ENCODE results near the gene PCDHB1.

Gene PCDHB1, protein sequence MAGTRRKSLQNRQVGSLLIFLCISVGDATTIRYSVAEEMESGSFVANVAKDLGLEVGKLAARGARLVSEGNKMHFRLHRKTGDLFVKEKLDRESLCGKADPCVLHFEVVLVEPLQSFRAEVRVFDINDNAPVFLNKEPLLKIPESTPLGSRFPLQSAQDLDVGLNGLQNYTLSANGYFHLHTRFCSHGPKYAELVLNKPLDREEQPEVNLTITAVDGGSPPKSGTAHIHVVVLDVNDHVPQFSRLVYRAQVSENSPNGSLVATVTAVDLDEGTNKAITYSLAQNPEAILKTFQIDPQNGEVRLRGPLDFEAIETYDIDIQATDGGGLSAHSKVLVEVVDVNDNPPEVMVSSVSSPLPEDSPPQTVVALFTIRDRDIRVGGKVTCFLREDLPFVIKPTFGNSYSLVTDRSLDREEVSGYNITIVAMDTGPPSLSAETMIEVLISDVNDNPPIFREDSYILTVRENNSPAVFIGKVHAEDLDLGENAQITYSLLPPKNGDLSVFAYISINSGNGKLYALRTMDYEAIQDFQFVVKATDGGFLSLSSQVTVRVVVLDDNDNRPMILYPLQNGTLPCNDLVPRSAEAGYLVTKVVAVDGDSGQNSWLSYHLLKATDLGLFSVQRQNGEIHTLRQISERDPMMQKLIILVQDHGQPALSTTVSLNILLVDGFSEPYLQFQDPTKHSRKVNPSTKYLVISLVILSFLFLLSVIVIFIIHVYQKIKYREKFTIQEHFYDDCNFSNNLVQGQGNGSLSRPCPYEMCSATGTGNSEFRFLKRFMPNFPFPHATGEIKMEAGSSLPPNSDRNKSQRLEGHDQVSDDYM

DNA sequence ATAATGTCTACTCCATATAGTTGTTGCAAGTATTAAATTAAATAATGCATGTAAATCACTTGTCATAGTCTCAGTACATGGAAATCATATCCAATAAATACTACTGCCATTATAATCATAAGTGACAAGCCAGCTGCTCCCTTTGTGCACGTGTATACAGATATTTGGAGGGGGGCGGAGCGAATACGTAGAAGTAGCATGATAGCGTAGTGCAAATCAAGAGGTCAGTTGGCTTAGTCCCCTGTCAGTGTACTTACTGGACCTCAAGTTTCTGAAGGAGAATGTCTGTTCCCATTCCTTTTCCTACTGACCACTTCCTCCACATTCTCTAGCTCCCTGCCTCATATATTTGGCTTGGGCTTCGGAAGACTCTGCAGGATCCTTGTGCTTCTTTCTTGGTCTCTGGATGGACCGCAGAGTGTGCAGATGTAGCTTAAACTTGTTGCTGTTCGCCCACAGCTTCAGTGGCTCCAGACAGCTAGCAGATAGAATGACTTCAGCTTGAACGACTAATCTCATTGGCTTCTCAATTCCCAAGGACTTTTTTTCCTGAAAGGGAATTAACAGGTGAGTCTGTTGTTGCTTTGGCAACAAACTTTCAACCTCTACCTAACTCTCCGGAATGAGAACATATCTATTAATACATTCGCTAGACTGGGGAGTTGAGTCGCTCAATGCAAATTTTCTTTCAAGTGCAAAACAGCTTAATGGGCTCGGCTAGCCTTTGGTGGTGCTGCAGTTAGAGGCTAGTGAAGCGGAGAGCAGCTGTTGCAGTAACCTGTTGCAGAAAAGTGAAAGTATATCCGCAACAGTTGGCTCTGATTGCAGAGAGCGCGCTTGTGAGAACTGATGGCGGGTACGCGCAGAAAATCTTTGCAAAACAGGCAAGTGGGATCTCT lies at the start of gene PCDHB1:
Gene PCDHB1 (plus strand): TSS at position 753 of the 899 bp plus-strand sequence. CDS start 97 bp downstream, at position 850.
- no peak for DNase-seq

DNA sequence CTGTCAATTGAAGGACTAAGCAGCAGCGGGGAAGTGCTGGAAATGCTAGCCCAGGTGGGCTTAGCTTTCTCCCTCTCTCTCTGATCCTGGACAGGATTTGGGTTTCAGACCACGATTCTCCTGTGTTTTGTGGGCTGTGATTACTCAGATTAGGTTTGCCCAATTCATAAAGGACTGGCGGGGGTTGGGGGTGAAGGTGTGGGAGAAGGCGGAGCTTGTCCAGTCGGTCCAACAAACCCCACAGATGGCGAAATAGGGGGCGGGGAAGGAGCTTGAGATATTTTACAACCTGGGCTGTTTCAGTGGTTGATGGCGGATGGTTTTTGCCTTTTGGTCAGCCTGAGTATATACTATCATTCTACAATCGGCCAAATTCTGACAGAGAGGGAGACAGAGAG lies 49.7 kb upstream of the PCDHB1 start:
- no peak for DNase-seq

DNA sequence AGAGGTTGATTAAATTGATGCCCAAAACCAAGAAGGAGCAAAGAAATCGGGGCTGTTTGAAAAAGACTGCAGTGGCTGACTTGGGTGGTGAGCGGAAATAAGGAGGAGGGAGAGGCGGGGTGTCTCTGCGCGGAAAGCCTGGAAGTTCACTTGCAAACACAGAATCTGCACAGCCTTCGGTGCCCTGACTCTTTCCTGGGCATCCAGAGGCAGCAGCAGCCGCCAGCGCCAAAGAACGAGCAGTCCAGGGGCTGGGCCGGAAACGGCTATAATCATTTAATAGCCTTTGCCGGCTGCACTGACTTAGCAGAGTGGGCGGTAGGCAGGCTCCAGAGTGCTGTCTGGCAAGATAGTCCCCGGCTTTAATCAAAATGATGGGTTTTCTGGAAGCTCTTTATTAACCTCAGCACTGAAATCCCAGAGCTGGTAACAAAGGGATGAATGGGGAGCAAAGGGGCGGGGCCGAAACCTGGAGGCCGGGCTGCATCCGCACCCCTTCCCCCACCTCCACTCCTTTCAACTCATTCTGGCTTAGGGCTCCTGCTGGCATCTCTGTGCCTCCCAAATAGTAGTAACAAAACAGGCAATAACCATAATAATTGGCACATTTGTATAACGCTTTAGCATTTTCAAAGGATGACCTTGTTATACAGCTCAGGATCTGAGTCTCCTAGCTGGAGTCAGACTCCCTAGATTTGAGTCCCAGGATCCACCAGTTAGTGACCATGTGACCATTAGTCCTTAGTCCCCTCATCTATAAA lies 49.1 kb upstream of the PCDHB1 start:
- DNase-seq: no peak

DNA sequence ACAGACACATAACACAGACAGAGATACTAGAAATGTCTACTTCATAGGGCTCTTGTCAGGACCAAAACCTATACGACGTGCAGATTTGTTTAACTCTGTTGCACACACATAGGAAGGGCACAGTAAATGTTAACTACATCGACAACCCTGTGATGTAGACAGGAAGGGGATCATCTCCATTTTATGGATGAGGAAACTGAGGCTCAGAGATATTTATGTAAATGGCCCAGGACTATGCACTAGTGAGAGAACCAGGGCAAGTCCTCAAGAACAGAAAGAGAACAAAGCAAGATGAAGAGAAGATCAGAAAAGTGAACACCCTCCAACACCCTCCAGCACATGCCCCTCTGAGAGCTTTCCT lies 48.6 kb upstream of the PCDHB1 start:
- no peak for DNase-seq

DNA sequence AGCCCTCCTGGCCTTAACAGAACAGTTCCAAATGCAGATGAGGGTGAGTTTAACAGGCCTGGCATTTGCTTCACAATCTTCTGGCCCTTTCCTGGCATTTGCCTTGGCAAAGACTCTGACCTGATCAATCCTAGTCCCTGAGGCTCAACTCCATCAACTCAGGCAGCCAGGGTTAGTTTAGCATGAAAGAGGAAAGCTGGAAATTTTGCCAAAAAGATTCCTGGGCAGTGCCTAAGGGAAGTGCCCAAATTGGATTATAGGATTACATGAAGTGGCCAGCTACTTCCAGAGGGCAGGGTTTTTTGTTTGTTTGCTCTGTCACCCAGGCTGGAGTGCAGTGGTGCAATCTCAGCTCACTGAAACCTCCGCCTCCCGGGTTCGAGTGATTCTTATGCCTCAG lies 48.1 kb upstream of the PCDHB1 start:
- no peak for DNase-seq

DNA sequence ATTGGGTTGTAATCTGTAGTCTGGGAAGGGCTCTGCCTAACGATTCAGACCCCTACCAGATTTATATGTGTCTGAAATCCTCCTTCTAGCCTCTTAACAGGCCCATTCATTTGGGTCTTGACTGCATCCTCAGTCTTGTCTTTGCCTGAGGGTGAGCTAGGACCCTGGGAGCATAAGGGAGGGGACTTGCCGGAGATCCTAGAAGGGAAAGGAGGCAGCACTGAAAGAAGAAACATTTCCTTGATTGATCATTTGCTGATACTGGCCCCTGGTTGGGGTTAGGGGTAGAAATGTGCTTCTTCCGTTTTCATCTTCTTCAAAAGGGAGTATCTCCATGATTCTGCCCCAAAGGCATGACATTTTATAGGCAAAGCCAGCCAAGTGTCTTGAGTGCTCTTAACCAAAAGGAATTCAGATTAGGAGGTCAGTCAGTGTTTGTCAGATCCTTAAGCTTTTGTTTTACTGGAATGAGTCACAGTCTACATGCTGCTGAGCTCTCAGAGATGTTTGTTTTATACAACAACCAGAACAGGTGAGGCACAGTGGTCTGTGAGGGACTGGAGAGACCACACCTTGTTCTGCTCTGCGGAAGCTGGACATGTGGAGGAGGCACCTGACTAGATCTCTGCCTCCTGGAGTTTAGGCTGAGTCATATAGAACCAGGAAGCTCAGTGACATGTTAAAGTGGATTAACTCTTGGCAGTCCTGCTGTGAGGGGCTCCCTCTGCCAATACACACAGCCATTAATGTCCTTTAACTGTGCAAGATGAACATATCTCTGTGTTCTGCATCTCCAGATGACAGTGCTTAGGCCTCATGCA lies 47.2 kb upstream of the PCDHB1 start:
- no peak for DNase-seq

DNA sequence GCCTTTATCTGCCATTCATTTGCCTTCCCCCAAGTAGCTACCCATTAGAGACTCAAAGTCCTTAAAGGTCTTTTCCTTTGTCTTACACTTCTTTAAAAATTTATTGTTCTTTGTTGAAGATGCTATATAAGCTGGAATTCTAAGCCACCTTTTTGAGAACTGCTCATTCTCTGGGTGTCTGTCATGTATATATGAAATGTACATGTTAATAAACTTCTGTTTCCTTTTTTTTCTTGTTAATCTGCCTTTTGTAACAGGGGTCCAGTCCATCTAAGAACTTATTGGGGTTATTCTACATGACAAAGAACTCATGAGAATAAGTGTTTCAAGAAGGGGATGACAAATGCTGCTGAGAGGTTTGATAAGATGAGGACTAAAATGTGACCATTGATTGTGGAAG lies 43.4 kb upstream of the PCDHB1 start:
- no peak for DNase-seq

DNA sequence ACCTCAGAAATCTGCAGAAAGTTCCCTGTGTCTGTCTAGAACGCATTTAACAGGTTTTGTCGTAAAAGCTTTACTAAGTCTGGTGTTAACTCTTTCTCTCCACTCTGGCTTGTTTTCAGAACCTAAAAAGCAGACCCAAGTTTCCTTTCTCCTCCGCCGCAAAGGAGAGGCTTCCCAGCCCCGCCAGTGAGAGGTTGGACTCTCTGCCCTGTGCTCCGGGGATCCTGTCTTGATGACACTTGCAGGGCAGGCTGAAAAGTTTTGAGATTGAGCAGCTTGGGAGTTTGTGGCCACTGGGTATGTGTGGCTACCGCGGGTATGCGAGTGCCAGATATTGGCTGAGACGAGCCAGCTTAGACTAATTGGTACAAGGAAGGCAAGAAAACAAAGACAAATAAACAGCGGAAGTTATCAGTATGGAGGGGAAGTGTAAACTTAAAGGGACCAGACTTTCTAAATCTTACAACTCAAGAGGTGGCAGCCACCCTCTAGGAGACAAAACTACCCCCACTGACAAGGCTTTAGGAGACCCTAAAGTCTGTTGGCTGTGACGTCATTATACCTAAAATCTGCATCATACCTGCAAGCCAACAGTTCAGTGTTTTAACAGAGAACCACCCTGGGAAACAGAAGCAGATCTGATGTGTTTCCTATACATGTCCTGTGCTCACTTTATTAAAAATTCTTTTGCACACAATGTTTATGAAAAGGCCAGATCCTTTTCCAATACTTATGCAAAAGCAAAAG lies 41.0 kb upstream of the PCDHB1 start:
- DNase-seq: no peak

DNA sequence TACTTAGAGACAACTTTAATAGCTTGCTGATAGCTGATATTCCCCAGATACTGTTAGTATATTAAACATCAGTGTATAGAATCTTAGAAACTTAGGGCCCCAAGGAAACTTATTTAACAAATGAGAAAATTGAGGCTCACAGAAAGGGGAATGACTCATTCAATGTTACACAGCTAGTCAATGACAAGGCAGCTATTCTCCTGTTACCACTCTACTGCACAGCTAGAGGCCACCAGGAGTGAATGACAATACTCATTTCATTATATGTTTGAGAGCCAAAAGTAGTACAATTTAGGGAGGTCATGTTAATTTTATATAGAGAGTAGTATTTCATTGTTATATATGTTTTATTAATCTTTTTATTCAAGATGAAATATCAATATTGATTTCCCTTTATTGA lies 33.2 kb upstream of the PCDHB1 start:
- no peak for DNase-seq

DNA sequence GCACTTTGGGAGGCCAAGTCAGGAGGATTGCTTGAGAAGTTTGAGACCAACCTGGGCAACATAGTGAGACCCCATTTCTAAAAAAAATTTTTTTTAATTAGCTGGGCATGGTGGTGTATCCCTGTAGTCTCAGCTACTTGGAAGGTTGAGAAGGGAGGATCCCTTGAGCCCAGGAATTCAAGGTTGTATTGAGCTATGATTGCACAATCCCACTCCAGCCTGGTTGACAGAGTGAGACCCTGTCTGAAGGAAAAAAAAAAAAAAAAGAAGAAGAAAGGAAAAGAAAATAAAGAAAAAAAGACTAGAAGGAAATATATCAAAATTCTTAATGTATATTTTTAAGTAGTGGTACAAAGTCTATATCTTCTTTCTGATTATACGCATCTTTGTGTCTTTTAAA lies 28.8 kb upstream of the PCDHB1 start:
- DNase-seq: no peak

DNA sequence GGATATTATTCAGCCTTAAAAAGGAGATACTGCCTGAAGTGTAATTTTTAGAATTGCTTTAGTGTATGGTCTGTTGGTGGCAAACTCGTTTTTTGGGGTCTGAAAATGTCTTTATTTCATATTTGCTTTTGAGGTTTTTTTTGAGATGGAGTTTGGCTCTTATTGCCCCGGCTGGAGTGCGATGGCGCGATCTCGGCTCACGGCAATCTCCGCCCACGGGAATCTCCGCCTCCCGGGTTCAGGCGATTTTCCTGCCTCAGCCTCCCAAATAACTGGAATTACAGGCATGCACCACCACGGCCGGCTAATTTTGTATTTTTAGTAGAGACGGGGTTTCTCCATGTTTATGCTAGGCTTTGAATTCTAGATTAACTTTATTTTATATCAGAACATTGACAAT lies 20.2 kb upstream of the PCDHB1 start:
- no peak for DNase-seq

DNA sequence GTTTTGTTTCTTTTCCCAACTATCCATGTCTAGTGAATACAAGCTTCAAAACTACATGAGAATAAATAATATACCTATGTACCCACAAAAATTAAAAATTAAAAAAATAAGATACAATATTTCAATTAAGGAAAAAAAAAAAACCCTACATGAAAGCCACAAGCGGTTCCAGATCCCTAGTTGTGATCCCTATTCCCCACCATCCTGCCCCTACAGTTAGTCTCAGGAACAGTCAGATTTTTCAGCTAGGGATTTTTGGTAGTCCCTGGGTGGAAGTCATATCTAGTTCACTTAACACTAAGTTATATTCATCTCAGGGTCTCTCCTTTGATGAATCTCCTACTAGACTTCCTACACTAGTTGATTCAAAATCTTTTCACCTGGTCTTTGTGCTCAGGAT lies 18.5 kb upstream of the PCDHB1 start:
- no peak for DNase-seq

DNA sequence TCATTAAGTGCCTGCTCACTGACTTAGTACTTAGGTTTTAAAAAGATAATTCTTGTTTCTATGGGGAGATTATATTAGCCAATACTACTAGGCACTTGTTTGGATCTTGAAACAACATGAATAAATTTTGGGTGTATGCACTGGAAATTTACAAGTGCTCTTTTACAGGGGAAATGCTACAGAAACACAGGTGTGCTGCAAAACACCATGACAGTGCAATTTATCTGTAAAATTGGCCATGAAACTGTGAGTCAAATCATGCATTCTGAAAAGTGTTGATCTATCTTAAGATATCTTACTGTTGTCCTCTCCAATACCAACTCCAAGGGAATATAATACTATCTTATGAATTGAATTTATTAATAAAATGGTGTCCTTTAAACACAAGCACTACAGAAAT lies 12.1 kb upstream of the PCDHB1 start:
- DNase-seq: no peak

DNA sequence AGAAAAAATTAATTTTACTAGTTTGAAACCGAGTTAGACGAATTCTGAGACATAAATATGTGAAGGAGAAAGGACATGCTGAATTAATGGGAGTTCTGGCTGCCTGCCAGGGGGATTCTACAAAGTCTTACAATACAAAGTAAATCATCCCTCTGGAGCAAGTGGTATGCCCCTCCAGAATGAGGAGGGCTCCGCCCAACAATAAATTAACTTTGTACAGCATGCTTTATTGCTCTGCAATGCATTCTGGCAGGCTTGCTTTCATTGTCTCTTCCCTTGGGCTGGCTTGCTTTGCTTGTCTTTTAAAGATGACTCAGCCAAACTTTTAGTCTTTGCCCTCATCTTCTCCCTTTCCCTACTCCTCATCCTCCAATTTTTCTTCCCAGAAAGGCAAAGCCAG lies 11.7 kb upstream of the PCDHB1 start:
- DNase-seq: no peak

DNA sequence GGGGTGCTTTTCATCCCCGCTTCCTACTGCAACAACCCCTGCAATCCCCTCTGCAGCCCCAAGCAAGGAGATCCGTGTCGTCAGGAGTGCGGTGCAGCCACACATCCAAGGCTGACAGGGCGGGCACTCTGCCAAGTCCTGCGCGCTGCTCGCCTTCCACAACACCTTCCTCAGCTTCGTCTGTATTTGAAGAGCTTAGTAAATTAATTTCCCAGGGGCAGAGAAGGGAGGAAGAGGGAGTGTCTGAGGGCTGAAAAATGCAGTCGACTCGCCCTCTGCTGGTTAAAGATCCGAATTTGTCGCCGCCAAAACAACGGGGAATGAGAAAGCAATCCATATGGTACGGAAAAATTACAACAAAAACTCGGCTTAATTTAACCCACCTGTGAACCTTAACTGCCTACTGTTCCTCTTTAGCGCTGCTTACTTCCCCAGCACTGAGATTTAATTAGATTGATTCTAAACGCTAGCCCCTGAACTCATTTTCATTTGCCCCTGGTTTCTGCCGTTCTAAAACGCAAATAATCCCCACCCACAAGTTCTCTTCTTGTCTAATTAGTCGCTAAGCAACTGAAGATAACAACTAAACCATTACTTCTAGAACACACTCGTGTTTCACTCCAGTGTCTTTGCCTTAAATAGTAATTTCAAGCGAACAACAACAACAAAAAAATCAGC lies 10.9 kb upstream of the PCDHB1 start:
- DNase-seq: no peak

DNA sequence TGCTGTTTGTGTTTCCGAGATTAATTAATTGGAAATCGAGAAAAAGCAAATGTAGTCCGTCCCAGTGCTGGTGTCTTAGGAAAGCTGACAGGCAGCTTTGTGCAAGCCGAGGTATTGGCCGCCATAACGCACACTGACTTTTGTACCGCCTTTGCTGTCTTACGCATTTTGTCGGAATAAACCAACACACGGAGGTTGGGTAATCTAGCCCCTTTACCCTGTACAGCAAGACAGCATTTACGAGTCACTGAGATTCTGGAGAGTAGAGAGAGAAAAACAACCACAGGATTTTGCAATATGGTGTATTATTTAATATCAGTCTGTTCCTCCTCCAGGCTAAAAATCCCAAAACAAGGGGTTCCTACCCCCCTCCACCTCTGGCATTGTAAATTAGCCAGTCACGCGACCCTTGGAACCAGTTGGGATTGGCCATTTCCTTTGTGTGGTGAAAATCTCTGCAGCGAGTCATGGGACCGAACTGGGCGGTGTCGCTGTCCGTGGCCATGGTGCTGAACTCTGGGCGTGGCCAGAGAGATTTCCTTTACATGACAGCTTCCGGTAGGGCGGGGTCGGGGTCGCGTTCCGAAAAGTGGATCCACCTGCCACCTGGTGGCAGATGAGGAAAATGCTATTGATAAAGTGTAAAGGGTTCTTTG lies 10.3 kb upstream of the PCDHB1 start:
- DNase-seq: peak; percentile 42

DNA sequence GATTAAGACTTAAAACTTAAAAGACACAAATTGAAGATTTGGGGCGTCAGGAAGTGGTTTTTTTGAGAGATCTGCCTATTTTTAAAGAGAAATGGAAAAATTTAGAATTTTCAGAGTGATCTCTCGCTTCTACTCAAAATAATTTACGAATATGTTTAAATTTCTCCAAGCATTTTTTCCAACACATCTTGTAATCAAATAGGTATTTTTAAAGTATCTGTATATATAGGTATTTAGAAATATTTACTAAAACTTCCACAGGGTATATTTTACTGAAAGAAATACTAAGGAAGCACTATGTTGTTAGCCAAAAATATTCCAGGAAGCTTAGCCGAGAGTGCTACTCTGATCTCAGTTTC lies 9.8 kb upstream of the PCDHB1 start:
- no peak for DNase-seq

DNA sequence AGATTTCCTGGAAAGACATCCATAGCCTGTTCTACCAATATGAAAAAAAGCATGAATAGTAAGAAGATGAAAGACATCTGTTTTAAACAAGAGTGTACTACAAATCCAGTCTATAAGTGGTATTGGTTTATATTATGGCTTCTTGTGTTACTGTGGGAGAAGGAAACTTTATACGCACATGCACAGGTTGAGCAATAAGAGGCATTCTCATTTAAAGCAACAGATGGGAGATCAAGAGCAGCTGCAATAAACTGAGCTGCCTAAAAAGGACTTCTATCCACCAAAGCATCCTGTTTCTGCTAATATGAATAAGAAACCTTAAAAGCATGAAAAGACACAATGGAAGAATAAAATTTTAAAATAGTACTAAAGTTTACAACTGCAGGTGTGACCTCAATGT lies 8.6 kb upstream of the PCDHB1 start:
- no peak for DNase-seq

DNA sequence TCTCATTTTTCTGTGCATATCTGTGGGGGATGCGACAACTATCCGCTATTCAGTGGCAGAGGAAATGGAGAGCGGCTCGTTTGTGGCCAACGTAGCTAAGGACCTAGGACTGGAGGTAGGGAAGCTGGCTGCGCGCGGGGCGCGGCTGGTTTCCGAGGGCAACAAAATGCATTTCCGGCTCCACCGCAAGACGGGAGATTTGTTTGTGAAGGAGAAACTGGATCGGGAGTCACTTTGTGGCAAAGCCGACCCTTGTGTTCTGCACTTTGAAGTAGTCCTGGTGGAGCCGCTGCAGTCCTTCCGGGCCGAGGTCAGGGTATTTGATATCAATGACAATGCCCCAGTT lies 320 bp downstream of the PCDHB1 start:
- no peak for DNase-seq

DNA sequence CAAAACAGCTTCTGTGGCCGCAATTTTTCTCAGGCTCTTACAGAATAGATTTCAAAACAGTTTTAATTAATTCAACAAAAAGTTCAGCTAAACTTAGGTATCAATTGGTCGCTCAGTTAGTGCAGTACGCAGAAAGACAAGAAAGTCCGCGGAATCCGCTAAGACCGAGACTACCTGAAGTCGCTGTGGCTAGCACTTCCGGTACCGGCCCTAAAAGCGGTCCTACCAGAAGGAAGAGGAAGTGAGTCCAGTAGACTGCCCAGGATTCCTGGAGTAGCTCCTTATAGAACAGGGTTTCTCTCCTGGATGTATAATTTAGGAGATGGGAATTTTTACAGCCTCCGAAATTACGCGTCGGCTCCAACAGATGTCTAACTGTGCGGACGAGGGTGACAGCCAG lies 26.7 kb downstream of the PCDHB1 start:
- no peak for DNase-seq

Measured in CD4-positive, alpha-beta T cell treated with Interleukin-4 for 4 hours (primary cell).